Sigmoid colon (tissue), 4 donors: Measurements from ENCODE around the gene HLA-DQA2.
"Not testable (repeated sequence)": the region's sequence is repeated elsewhere in the genome, so short reads cannot be mapped to it uniquely, and the experiment has no call there.

Experiments used
- EP300 ChIP-seq, 4 donors: sonication (generic); formaldehyde crosslinking; IDR thresholded peaks; one replicate each; pipeline ENCODE4 v1.6.1; 2017; ENCODE audit warnings: antibody characterized with exemption in 4 of 4
- POLR2A ChIP-seq, 2 donors: fragments of 450-650 bp; IDR thresholded peaks; one replicate each; pipeline ENCODE4 v1.6.1; 2016; ENCODE audit warnings: antibody characterized with exemption in 2 of 2, mild to moderate bottlenecking in 2 of 2, moderate library complexity in 2 of 2
- TF ChIP-seq, protein P1 (sequence below), 4 experiments: fragments of 450-650 bp in 3 of 4; fragments of 200-600 bp in 1 of 4; IDR thresholded peaks; one replicate each; pipeline ENCODE4 v1.5.1; 2016 to 2019; ENCODE audit warnings: antibody characterized with exemption in 4 of 4, mild to moderate bottlenecking in 3 of 4, moderate library complexity in 2 of 4

DNA sequence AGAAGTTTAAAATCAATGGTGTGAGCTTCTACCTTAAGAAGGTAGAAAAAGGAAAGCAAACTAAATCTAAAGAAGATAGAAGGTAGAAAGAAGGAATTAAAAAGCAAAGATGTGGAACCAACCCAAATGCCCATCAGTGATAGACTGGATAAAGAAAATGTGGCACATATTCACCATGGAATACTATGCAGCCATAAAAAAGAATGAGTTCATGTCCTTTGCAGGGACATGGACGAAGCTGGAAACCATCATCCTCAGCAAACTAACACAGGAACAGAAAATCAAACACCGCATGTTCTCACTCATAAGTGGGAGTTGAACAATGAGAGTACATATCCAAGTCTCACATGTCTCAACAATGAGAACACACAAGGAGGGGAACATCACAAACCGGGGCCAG is 36.0 kb upstream of the HLA-DQA2 start:
- TF ChIP-seq, protein P1, sequence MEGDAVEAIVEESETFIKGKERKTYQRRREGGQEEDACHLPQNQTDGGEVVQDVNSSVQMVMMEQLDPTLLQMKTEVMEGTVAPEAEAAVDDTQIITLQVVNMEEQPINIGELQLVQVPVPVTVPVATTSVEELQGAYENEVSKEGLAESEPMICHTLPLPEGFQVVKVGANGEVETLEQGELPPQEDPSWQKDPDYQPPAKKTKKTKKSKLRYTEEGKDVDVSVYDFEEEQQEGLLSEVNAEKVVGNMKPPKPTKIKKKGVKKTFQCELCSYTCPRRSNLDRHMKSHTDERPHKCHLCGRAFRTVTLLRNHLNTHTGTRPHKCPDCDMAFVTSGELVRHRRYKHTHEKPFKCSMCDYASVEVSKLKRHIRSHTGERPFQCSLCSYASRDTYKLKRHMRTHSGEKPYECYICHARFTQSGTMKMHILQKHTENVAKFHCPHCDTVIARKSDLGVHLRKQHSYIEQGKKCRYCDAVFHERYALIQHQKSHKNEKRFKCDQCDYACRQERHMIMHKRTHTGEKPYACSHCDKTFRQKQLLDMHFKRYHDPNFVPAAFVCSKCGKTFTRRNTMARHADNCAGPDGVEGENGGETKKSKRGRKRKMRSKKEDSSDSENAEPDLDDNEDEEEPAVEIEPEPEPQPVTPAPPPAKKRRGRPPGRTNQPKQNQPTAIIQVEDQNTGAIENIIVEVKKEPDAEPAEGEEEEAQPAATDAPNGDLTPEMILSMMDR (IDR thresholded peaks at IDR 0.05), result not testable (repeated sequence)
- TF ChIP-seq POLR2A, EP300 (IDR thresholded peaks at IDR 0.05): not testable (repeated sequence)
